Endothelial cell of umbilical vein (primary cell): ENCODE measurements around the gene SLAMF1.

Experiments
- CTCF ChIP-seq, 2 donors: IDR thresholded peaks; 1 replicate in 1 of 2; 2 replicates in 1 of 2; pipeline ENCODE4 v1.5.1; 2011; ENCODE audit warnings: low read length in 2 of 2, mild to moderate bottlenecking in 2 of 2, moderate library complexity in 2 of 2, control low read depth in 1 of 2, inconsistent platforms in 1 of 2, low read depth in 1 of 2; ENCODE audit not compliant: insufficient read depth in 1 of 2; ENCODE audit errors: extremely low read depth in 1 of 2
- POLR2A ChIP-seq: IDR thresholded peaks from 2 replicates; pipeline ENCODE4 v1.6.1; 2012; ENCODE audit warnings: low read depth, mild to moderate bottlenecking, control low read depth, low read length

GRCh38 chr1:160597705-160598104 lies 49.1 kb downstream of the SLAMF1 start:
- TF ChIP-seq CTCF (IDR thresholded peaks at IDR 0.05; ENCODE audit: extremely low read depth in 1 of 2, insufficient read depth in 1 of 2, low read depth in 1 of 2, low read length in 2 of 2) (no peak), POLR2A (no peak)
